ENCODE measurements around the gene TFDP1.

- no peak for TF ChIP-seq POLR2A (IDR thresholded peaks at IDR 0.05)
- TF ChIP-seq, protein P1, sequence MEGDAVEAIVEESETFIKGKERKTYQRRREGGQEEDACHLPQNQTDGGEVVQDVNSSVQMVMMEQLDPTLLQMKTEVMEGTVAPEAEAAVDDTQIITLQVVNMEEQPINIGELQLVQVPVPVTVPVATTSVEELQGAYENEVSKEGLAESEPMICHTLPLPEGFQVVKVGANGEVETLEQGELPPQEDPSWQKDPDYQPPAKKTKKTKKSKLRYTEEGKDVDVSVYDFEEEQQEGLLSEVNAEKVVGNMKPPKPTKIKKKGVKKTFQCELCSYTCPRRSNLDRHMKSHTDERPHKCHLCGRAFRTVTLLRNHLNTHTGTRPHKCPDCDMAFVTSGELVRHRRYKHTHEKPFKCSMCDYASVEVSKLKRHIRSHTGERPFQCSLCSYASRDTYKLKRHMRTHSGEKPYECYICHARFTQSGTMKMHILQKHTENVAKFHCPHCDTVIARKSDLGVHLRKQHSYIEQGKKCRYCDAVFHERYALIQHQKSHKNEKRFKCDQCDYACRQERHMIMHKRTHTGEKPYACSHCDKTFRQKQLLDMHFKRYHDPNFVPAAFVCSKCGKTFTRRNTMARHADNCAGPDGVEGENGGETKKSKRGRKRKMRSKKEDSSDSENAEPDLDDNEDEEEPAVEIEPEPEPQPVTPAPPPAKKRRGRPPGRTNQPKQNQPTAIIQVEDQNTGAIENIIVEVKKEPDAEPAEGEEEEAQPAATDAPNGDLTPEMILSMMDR (IDR thresholded peaks at IDR 0.05), result no peak
- TF ChIP-seq POLR2AphosphoS5 (IDR thresholded peaks at IDR 0.05; ENCODE audit: insufficient read depth in 1 of 2, low read depth in 1 of 2), result no peak
Observed at GRCh38 chr13:113602291-113602988, 17.9 kb downstream of the TFDP1 start.

Measured in vagina (tissue), 2 donors.